Measurements from ENCODE around the gene STRADA.

DNA sequence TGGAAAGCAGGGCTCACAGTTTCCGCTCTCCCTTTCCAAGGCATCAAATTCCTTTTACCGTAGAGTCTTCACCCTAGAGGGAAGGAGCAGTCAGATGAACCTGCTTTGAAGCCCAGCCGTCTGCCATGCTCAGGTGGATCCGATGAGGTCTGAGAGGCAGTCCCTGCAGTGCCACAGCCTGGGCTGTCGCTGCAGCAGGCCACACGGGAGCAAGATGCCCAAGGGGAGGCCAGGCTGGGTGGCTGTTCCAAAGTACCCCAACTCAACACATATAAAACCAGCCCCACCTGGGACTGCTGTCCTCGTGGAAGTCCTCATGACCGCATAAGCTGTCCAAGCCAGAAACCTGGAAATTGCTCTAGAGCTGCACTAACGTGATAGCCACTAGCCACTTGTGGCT lies 36.8 kb downstream of the STRADA start:
- no peak for TF ChIP-seq ZC3H10 (CRISPR knock-in tag; IDR thresholded peaks at IDR 0.05)
- no peak for TF ChIP-seq SNAI2 (CRISPR knock-in tag; IDR thresholded peaks at IDR 0.05)

Data from SK-N-SH treated with all-trans-retinoic acid at 6 μM for 48 hours (cell line).